HepG2 (cell line): ENCODE results near the gene MCM3AP.

ENCODE experiments used
- EP300 ChIP-seq, 3 experiments: sonication (generic) in 1 of 3; formaldehyde crosslinking in 1 of 3; IDR thresholded peaks; 2 replicates each; pipeline versions ENCODE4 v1.5.1 to v1.6.1; 2011 to 2020; ENCODE audit warnings: low read depth in 2 of 3, low read length in 2 of 3, borderline replicate concordance in 1 of 3, improper control_type of control experiment in 1 of 3, mild to moderate bottlenecking in 1 of 3, missing genetic modification reagents in 1 of 3, moderate library complexity in 1 of 3
- FOXP4 ChIP-seq: sonication (generic); formaldehyde crosslinking; IDR thresholded peaks from 2 replicates; pipeline ENCODE4 v1.4.0; 2020; ENCODE audit warnings: missing genetic modification reagents
- HOXA7 ChIP-seq: sonication (generic); formaldehyde crosslinking; IDR thresholded peaks from 2 replicates; pipeline ENCODE4 v1.8.1; 2022; ENCODE audit warnings: mild to moderate bottlenecking, missing genetic modification reagents, moderate library complexity
- NR2C2 ChIP-seq: sonication (generic); formaldehyde crosslinking; IDR thresholded peaks from 2 replicates; pipeline ENCODE4 v1.4.0; 2020; ENCODE audit warnings: missing genetic modification reagents, mild to moderate bottlenecking, moderate library complexity, borderline replicate concordance
- SP2 ChIP-seq: sonication (generic); formaldehyde crosslinking; IDR thresholded peaks from 2 replicates; pipeline ENCODE4 v1.5.1; 2020; ENCODE audit warnings: mild to moderate bottlenecking, missing genetic modification reagents
- XRCC5 ChIP-seq: fragments of 200-400 bp; formaldehyde crosslinking; optimal IDR thresholded peaks from 2 replicates; pipeline ENCODE3; 2017; ENCODE audit warnings: mild to moderate bottlenecking, low read length
- ZBTB21 ChIP-seq: sonication (generic); formaldehyde crosslinking; IDR thresholded peaks from 2 replicates; pipeline ENCODE4 v1.4.0; 2020; ENCODE audit warnings: missing genetic modification reagents
- ZBTB34 ChIP-seq: sonication (generic); formaldehyde crosslinking; IDR thresholded peaks from 2 replicates; pipeline ENCODE4 v1.8.0; 2022; ENCODE audit warnings: mild to moderate bottlenecking, missing genetic modification reagents
- ZNF260 ChIP-seq: sonication (generic); formaldehyde crosslinking; IDR thresholded peaks from 2 replicates; pipeline ENCODE4 v1.4.0; 2020; ENCODE audit warnings: missing genetic modification reagents, low read depth, mild to moderate bottlenecking, borderline replicate concordance

- TF ChIP-seq SP2 (CRISPR knock-in tag) (no peak), NR2C2 (CRISPR knock-in tag) (no peak), HOXA7 (CRISPR knock-in tag) (no peak), ZNF260 (CRISPR knock-in tag) (no peak), ZBTB21 (CRISPR knock-in tag) (no peak), XRCC5 (no peak), EP300 (IDR thresholded peaks at IDR 0.05; ENCODE audit: low read depth in 2 of 2, low read length in 2 of 2) (no peak), EP300 (CRISPR knock-in tag; IDR thresholded peaks at IDR 0.05; ENCODE audit: borderline replicate concordance) (no peak), ZBTB34 (CRISPR knock-in tag) (no peak), FOXP4 (CRISPR knock-in tag) (no peak)
These were observed 55.5 kb downstream of the MCM3AP start for GRCh38 chr21:46229923-46230260.
